Hepatocyte (in vitro differentiated cells): ENCODE data around the gene LIPM.

Source experiments
- CTCF ChIP-seq: fragments of 200-600 bp; sonication (generic); IDR thresholded peaks from 2 replicates; pipeline ENCODE4 v1.5.1; 2016; ENCODE audit warnings: antibody characterized with exemption, mild to moderate bottlenecking; ENCODE audit not compliant: poor library complexity
- EZH2phosphoT487 ChIP-seq: fragments of 200-600 bp; sonication (generic); IDR thresholded peaks from one replicate; pipeline ENCODE4 v1.6.1; 2018; ENCODE audit warnings: antibody characterized with exemption, mild to moderate bottlenecking, low read depth, moderate library complexity; ENCODE audit not compliant: unreplicated experiment, severe bottlenecking

GRCh38 chr10:88848499-88848898 is 46.0 kb downstream of the LIPM start:
- TF ChIP-seq CTCF (no peak), EZH2phosphoT487 (no peak)
